CD4-positive, alpha-beta T cell treated with Interleukin-1 beta for 1 hour (primary cell): Measurements from ENCODE around the gene FAM107B.

Experiments
- DNase-seq, 2 donors: peaks; one replicate each; pipeline ENCODE4 v3.0.0-alpha.2; 2020 to 2022

The FAM107B gene

GRCh38 chr10:14478201-14478600 is 296.5 kb downstream of the FAM107B start:
- DNase-seq: no peak

- DNase-seq: no peak
Measured at GRCh38 chr10:14477408-14477710, 297.3 kb downstream of the FAM107B start.

DNA sequence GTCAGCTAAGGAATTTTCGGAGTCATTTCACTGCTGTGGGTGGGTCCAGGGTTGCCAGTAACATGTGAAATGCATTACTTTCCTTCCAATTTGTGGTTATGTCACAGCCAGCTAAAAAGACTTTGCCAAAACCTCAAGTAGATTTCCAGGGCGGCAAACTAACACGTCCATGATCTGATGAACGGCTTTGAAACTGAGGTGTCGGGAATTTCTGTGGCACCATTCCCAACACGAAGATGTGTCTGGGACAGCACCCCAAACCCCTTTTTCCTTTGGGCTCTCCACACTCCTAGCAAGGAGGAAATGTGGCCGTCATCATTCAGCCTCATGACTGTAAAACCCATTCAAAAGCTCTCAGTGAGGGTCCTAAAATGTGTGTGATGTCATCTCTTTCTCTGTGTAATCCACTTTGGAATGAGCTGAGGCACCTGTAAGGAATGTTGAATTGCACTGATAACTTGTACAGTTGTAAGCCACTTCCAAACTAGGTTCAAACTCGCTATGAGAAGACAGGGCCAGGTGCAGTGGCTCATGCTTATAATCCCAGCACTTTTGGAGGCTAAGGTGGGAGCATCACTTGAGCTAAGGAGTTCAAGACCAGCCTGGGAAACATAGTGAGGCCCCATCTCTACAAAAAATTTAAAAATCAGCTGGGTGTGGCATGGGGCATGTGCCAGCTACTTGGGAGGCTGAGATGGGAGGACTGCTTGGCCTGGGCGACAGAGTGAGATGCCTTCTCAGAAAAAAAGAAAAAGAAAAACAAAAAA is 297.9 kb downstream of the FAM107B start:
- DNase-seq: no peak

DNA sequence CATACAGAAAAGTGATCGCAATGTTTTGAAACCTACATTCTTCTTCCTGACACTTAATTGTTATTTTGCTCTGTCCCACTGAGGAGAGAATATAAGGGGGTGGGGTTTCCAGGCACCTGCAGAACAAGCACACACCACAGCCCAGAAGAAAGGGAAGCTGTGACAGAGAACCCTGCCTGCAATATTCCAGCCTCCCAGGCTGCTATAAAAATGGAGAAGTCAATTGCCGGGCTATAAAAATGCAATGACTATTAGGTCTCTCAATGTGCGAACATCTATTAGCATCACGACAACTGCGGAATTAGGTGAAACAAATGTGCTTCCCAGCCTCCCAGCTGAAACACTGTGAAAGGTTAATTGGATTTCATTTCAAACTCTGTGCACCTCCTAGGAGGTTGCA is 298.7 kb downstream of the FAM107B start:
- DNase-seq: no peak

- DNase-seq: no peak
Measured at GRCh38 chr10:14474656-14475055, 300.0 kb downstream of the FAM107B start.

DNA sequence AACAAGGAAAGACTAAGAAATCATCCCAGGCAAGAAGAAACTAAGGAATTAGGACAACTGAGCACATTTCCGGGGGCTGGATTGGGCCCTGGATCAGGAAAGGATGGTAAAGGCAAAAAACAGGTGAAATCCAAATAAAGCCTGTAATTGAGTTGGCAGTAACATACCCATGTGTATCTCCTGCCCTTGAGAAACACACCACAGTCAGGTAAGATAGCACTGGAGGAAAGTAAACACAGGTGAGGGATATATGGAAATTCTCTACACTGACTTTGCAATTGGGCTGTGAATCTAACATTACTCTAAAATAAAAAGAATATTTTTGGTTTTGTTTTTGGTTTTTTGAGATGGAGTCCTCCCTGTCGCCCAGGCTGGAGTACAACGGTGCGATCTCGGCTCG is 303.8 kb downstream of the FAM107B start:
- no peak for DNase-seq

DNA sequence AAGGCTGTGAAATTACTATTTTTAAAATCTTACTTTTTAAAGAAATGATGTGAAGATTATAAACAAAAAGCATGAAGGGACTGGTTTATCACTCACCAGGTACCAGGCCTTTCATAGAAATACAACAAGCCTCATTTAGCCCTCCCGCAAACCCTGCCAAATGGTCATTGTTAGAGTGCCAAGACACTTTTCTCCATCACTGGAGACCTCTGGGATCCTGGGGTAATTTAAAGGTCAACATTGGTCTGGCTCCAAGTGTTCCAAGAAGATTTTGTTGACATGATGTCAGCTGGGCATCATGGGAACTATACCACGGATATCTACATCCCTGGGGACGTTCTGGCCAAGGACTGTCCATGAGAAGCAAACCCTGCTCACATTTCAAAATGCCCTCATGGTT is 306.0 kb downstream of the FAM107B start:
- no peak for DNase-seq
